HEK293 (cell line): ENCODE data around the gene CDK4.

Source experiments
- BCL11B ChIP-seq: fragments of 450-650 bp; formaldehyde crosslinking; IDR thresholded peaks from 2 replicates; pipeline ENCODE4 v1.5.1; 2016; ENCODE audit warnings: low read depth, missing biosample characterization, missing genetic modification characterization
- EGR2 ChIP-seq: fragments of 450-650 bp; formaldehyde crosslinking; IDR thresholded peaks from 2 replicates; pipeline ENCODE4 v1.5.1; 2016; ENCODE audit warnings: low read depth, missing biosample characterization, missing genetic modification characterization
- FEZF1 ChIP-seq: fragments of 450-650 bp; formaldehyde crosslinking; IDR thresholded peaks from 2 replicates; pipeline ENCODE4 v1.5.1; 2016; ENCODE audit warnings: missing biosample characterization, missing genetic modification characterization
- KLF16 ChIP-seq: fragments of 450-650 bp; formaldehyde crosslinking; IDR thresholded peaks from 2 replicates; pipeline ENCODE4 v1.5.1; 2017; ENCODE audit warnings: missing biosample characterization, missing genetic modification characterization
- KLF8 ChIP-seq: fragments of 450-650 bp; formaldehyde crosslinking; IDR thresholded peaks from 2 replicates; pipeline ENCODE4 v1.5.1; 2016; ENCODE audit warnings: missing biosample characterization, missing genetic modification characterization
- MZF1 ChIP-seq: fragments of 450-650 bp; formaldehyde crosslinking; IDR thresholded peaks from 2 replicates; pipeline ENCODE4 v1.5.1; 2017; ENCODE audit warnings: missing biosample characterization, missing genetic modification characterization, borderline replicate concordance
- OVOL3 ChIP-seq: fragments of 450-650 bp; formaldehyde crosslinking; IDR thresholded peaks from 2 replicates; pipeline ENCODE4 v1.5.1; 2016; ENCODE audit warnings: missing biosample characterization, missing genetic modification characterization
- SP2 ChIP-seq: fragments of 450-650 bp; formaldehyde crosslinking; IDR thresholded peaks from 2 replicates; pipeline ENCODE4 v1.5.1; 2016; ENCODE audit warnings: missing biosample characterization, missing genetic modification characterization
- TRIM28 ChIP-seq: IDR thresholded peaks from 2 replicates; pipeline ENCODE4 v1.6.1; 2011; ENCODE audit warnings: low read length, control low read depth, borderline replicate concordance
- YY2 ChIP-seq: fragments of 450-650 bp; formaldehyde crosslinking; IDR thresholded peaks from 2 replicates; pipeline ENCODE4 v1.5.1; 2016; ENCODE audit warnings: missing biosample characterization, missing genetic modification characterization
- ZBTB49 ChIP-seq: fragments of 450-650 bp; formaldehyde crosslinking; IDR thresholded peaks from 2 replicates; pipeline ENCODE4 v1.5.1; 2016; ENCODE audit warnings: missing biosample characterization, missing genetic modification characterization, low read depth
- ZFP37 ChIP-seq: fragments of 450-650 bp; formaldehyde crosslinking; IDR thresholded peaks from 2 replicates; pipeline ENCODE4 v1.5.1; 2016; ENCODE audit warnings: missing biosample characterization, missing genetic modification characterization
- ZNF211 ChIP-seq: fragments of 450-650 bp; formaldehyde crosslinking; IDR thresholded peaks from 2 replicates; pipeline ENCODE4 v1.5.1; 2016; ENCODE audit warnings: low read depth, missing biosample characterization, missing genetic modification characterization
- ZNF292 ChIP-seq: fragments of 450-650 bp; formaldehyde crosslinking; IDR thresholded peaks from 2 replicates; pipeline ENCODE4 v1.5.1; 2016; ENCODE audit warnings: low read depth, missing biosample characterization, missing genetic modification characterization, borderline replicate concordance
- ZNF350 ChIP-seq: fragments of 450-650 bp; formaldehyde crosslinking; IDR thresholded peaks from 2 replicates; pipeline ENCODE4 v1.5.0; 2017; ENCODE audit warnings: missing biosample characterization, mild to moderate bottlenecking, missing genetic modification characterization
- ZNF366 ChIP-seq: fragments of 450-650 bp; formaldehyde crosslinking; conservative IDR thresholded peaks from 2 replicates; pipeline ENCODE4 v1.5.1; 2016; ENCODE audit warnings: missing biosample characterization, missing genetic modification characterization
- ZNF558 ChIP-seq: fragments of 450-650 bp; formaldehyde crosslinking; IDR thresholded peaks from 2 replicates; pipeline ENCODE4 v1.5.1; 2016; ENCODE audit warnings: missing biosample characterization, missing genetic modification characterization
- ZNF571 ChIP-seq: fragments of 450-650 bp; formaldehyde crosslinking; IDR thresholded peaks from 2 replicates; pipeline ENCODE4 v1.5.0; 2017; ENCODE audit warnings: missing biosample characterization, missing genetic modification characterization
- ZNF580 ChIP-seq: fragments of 450-650 bp; formaldehyde crosslinking; IDR thresholded peaks from 2 replicates; pipeline ENCODE4 v1.5.1; 2016; ENCODE audit warnings: missing biosample characterization, missing genetic modification characterization
- ZNF670 ChIP-seq: fragments of 450-650 bp; formaldehyde crosslinking; IDR thresholded peaks from 2 replicates; pipeline ENCODE4 v1.5.1; 2016; ENCODE audit warnings: missing biosample characterization, missing genetic modification characterization, low read depth
- ZNF76 ChIP-seq: fragments of 450-650 bp; formaldehyde crosslinking; IDR thresholded peaks from 2 replicates; pipeline ENCODE4; 2016; ENCODE audit warnings: low read depth, missing biosample characterization, missing genetic modification characterization, borderline replicate concordance
- ZNF837 ChIP-seq: fragments of 450-650 bp; formaldehyde crosslinking; IDR thresholded peaks from 2 replicates; pipeline ENCODE4 v1.5.1; 2016; ENCODE audit warnings: missing biosample characterization, missing genetic modification characterization
- TF ChIP-seq, protein P1 (sequence below): fragments of 450-650 bp; formaldehyde crosslinking; IDR thresholded peaks from 2 replicates; pipeline ENCODE4 v1.5.1; 2016; ENCODE audit warnings: missing biosample characterization, missing genetic modification characterization
- TF ChIP-seq, protein P2 (sequence below): fragments of 450-650 bp; formaldehyde crosslinking; IDR thresholded peaks from 2 replicates; pipeline ENCODE4 v1.5.1; 2016; ENCODE audit warnings: missing biosample characterization, missing genetic modification characterization
- TF ChIP-seq, protein P3 (sequence below): fragments of 450-650 bp; formaldehyde crosslinking; IDR thresholded peaks from 2 replicates; pipeline ENCODE4 v1.5.1; 2016; ENCODE audit warnings: missing biosample characterization, missing genetic modification characterization, low read depth
- TF ChIP-seq, protein P4 (sequence below): fragments of 450-650 bp; formaldehyde crosslinking; conservative IDR thresholded peaks from 2 replicates; pipeline ENCODE4 v1.5.1; 2016; ENCODE audit warnings: low read depth, missing biosample characterization, missing genetic modification characterization

Gene CDK4

DNA sequence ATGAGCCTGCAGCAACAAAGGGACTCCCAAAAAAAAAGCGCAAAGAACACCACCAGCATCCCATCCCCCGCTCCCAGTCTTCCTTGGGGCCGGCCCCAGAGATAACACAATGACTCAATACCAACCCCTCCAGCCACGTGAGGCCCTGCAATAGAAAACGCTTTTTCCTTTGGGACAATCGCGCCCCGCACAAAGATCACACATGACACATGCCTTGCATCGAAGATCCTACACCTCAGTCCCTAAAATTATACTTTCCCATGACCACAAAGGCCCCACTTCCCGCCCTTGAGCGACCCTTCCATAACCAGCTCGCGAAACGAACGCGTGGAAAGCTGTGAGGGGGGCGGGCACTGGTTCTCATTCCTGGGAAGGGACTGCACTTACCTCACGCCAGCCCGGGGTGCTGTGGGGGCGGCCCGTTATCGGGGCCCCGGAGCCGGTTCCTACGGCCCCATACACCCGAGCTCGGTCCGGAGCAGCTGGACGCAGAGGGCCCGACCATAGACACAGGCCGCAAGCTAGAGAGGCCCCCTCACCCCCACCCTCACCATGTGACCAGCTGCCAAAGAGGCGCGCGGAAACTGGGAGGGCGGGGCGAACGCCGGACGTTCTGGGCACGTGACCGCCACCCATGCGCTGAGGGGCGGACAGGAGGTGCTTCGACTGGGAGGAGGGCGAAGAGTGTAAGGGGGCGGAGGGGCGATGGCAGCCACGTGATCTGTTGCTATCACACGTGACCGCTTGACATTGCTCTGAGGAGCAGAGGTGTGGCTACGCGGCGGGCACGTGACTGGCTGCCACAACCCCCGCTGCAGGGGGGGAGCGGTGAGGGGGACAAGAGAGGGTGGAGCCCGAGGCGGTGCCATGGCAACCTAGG, at the start of gene CDK4 (continued):
- peak; percentile 82 for TF ChIP-seq FEZF1
- peak; percentile 99 for TF ChIP-seq KLF8
- TF ChIP-seq, protein P1, sequence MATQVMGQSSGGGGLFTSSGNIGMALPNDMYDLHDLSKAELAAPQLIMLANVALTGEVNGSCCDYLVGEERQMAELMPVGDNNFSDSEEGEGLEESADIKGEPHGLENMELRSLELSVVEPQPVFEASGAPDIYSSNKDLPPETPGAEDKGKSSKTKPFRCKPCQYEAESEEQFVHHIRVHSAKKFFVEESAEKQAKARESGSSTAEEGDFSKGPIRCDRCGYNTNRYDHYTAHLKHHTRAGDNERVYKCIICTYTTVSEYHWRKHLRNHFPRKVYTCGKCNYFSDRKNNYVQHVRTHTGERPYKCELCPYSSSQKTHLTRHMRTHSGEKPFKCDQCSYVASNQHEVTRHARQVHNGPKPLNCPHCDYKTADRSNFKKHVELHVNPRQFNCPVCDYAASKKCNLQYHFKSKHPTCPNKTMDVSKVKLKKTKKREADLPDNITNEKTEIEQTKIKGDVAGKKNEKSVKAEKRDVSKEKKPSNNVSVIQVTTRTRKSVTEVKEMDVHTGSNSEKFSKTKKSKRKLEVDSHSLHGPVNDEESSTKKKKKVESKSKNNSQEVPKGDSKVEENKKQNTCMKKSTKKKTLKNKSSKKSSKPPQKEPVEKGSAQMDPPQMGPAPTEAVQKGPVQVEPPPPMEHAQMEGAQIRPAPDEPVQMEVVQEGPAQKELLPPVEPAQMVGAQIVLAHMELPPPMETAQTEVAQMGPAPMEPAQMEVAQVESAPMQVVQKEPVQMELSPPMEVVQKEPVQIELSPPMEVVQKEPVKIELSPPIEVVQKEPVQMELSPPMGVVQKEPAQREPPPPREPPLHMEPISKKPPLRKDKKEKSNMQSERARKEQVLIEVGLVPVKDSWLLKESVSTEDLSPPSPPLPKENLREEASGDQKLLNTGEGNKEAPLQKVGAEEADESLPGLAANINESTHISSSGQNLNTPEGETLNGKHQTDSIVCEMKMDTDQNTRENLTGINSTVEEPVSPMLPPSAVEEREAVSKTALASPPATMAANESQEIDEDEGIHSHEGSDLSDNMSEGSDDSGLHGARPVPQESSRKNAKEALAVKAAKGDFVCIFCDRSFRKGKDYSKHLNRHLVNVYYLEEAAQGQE (tag by site-specific recombination): peak; percentile 64
- no peak for TF ChIP-seq ZBTB49
- TF ChIP-seq OVOL3 (tag by site-specific recombination): no peak
- peak; percentile 91 for TF ChIP-seq ZNF580
- TF ChIP-seq KLF16: peak; percentile 100
- TF ChIP-seq, protein P2, sequence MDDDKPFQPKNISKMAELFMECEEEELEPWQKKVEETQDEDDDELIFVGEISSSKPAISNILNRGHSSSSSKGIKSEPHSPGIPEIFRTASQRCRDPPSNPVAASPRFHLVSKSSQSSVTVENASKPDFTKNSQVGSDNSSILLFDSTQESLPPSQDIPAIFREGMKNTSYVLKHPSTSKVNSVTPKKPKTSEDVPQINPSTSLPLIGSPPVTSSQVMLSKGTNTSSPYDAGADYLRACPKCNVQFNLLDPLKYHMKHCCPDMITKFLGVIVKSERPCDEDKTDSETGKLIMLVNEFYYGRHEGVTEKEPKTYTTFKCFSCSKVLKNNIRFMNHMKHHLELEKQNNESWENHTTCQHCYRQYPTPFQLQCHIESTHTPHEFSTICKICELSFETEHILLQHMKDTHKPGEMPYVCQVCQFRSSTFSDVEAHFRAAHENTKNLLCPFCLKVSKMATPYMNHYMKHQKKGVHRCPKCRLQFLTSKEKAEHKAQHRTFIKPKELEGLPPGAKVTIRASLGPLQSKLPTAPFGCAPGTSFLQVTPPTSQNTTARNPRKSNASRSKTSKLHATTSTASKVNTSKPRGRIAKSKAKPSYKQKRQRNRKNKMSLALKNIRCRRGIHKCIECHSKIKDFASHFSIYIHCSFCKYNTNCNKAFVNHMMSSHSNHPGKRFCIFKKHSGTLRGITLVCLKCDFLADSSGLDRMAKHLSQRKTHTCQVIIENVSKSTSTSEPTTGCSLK (tag by site-specific recombination): no peak
- TF ChIP-seq ZNF558 (tag by site-specific recombination): peak; percentile 63; the same call in 1 of the 2 replicates
- peak; percentile 75 for TF ChIP-seq BCL11B (tag by site-specific recombination)
- TF ChIP-seq ZNF366 (tag by site-specific recombination): peak; percentile 61; the same call in 1 of the 2 replicates
- no peak for TF ChIP-seq ZNF837 (tag by site-specific recombination)
- TF ChIP-seq ZNF571: no peak
- TF ChIP-seq, protein P3, sequence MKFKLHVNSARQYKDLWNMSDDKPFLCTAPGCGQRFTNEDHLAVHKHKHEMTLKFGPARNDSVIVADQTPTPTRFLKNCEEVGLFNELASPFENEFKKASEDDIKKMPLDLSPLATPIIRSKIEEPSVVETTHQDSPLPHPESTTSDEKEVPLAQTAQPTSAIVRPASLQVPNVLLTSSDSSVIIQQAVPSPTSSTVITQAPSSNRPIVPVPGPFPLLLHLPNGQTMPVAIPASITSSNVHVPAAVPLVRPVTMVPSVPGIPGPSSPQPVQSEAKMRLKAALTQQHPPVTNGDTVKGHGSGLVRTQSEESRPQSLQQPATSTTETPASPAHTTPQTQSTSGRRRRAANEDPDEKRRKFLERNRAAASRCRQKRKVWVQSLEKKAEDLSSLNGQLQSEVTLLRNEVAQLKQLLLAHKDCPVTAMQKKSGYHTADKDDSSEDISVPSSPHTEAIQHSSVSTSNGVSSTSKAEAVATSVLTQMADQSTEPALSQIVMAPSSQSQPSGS (tag by site-specific recombination): 0 out of 2 replicates have a peak, but pooled peaks have one; percentile 3
- TF ChIP-seq TRIM28: no peak
- no peak for TF ChIP-seq ZNF211 (tag by site-specific recombination)
- TF ChIP-seq ZNF350 (tag by site-specific recombination): no peak
- peak; percentile 94 for TF ChIP-seq EGR2
- TF ChIP-seq ZNF76: peak; percentile 77; the same call in 1 of the 2 replicates
- TF ChIP-seq, protein P4, sequence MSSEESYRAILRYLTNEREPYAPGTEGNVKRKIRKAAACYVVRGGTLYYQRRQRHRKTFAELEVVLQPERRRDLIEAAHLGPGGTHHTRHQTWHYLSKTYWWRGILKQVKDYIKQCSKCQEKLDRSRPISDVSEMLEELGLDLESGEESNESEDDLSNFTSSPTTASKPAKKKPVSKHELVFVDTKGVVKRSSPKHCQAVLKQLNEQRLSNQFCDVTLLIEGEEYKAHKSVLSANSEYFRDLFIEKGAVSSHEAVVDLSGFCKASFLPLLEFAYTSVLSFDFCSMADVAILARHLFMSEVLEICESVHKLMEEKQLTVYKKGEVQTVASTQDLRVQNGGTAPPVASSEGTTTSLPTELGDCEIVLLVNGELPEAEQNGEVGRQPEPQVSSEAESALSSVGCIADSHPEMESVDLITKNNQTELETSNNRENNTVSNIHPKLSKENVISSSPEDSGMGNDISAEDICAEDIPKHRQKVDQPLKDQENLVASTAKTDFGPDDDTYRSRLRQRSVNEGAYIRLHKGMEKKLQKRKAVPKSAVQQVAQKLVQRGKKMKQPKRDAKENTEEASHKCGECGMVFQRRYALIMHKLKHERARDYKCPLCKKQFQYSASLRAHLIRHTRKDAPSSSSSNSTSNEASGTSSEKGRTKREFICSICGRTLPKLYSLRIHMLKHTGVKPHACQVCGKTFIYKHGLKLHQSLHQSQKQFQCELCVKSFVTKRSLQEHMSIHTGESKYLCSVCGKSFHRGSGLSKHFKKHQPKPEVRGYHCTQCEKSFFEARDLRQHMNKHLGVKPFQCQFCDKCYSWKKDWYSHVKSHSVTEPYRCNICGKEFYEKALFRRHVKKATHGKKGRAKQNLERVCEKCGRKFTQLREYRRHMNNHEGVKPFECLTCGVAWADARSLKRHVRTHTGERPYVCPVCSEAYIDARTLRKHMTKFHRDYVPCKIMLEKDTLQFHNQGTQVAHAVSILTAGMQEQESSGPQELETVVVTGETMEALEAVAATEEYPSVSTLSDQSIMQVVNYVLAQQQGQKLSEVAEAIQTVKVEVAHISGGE (tag by site-specific recombination): peak; percentile 51
- no peak for TF ChIP-seq ZNF292 (tag by site-specific recombination)
- TF ChIP-seq MZF1 (tag by site-specific recombination): no peak
- TF ChIP-seq SP2 (tag by site-specific recombination): peak; percentile 99
- no peak for TF ChIP-seq ZNF670 (tag by site-specific recombination)
- peak; percentile 33; the same call in 1 of the 2 replicates for TF ChIP-seq YY2 (tag by site-specific recombination)
- TF ChIP-seq ZFP37 (tag by site-specific recombination): peak; percentile 90
